IMR-90 (cell line): ENCODE results near the gene PLA2G4E. TPM values are rescaled to one million over a fixed set of nuclear protein-coding genes. Genes with fewer than 3 reads are reported as not detected.

ENCODE experiments used
- ATAC-seq: fragments of 200-7000 bp; cut with Tn5 transposase; 2 replicates; pipeline ENCODE4 v1.9.1; 2020; ENCODE audit warnings: low read depth, mild to moderate bottlenecking, moderate library complexity
- BruUV-seq: library from RNA; stranded (reverse); fragments of 400-500 nt; replicated peaks from 2 replicates; lab custom pipeline; 2021; lab: Mats Ljungman, UMichigan
- CTCF ChIA-PET: fragments of 300-600 bp; formaldehyde crosslinking; extraction: SDS; loops from one replicate; lab custom pipeline; 2021; ENCODE audit warnings: antibody characterized with exemption; lab: Yijun Ruan, JAX
- POLR2A ChIA-PET: fragments of 300-600 bp; sonication (Branson Sonifier 250); formaldehyde crosslinking; loops from one replicate; lab custom pipeline; 2022; ENCODE audit warnings: antibody characterized with exemption; ENCODE audit not compliant: unreplicated experiment; lab: Charles Lee
- DNase-seq: peaks from one replicate; pipeline ENCODE4 v3.0.0; 2013
- H2AFZ ChIP-seq: replicated peaks from 2 replicates; pipeline ENCODE3; 2013; ENCODE audit warnings: low read length, mild to moderate bottlenecking; ENCODE audit not compliant: poor library complexity
- H2AK5ac ChIP-seq: 2 replicates; pipeline ENCODE4 v1.6.1; 2013; ENCODE audit warnings: low read depth, low read length, inconsistent platforms
- H2AK9ac ChIP-seq: replicated peaks from 2 replicates; pipeline ENCODE3; 2013; ENCODE audit warnings: mild to moderate bottlenecking, low read depth, low read length, moderate library complexity; ENCODE audit not compliant: poor library complexity
- H2BK120ac ChIP-seq: 2 replicates; pipeline ENCODE4 v1.6.1; 2013; ENCODE audit warnings: low read depth, low read length, inconsistent platforms
- H2BK15ac ChIP-seq: 3 replicates; pipeline ENCODE4 v1.6.1; 2013; ENCODE audit warnings: low read depth, low read length, inconsistent platforms
- H2BK20ac ChIP-seq: 2 replicates; pipeline ENCODE4 v1.6.1; 2013; ENCODE audit warnings: low read depth, mild to moderate bottlenecking, inconsistent platforms, low read length, moderate library complexity
- H2BK5ac ChIP-seq: 2 replicates; pipeline ENCODE4 v1.6.1; 2013; ENCODE audit warnings: mild to moderate bottlenecking, low read depth, low read length, inconsistent platforms; ENCODE audit not compliant: poor library complexity, severe bottlenecking
- H3K14ac ChIP-seq: replicated peaks from 2 replicates; pipeline ENCODE4 v1.6.1; 2013; ENCODE audit warnings: low read depth, low read length, inconsistent platforms
- H3K18ac ChIP-seq: 2 replicates; pipeline ENCODE4 v1.6.1; 2013; ENCODE audit warnings: low read depth, low read length, control low read depth
- H3K23ac ChIP-seq: 2 replicates; pipeline ENCODE4 v1.6.1; 2013; ENCODE audit warnings: low read depth, low read length, inconsistent platforms
- H3K27ac ChIP-seq: 2 replicates; pipeline ENCODE4 v1.5.1; 2013; ENCODE audit warnings: mild to moderate bottlenecking, control low read depth, low read length; ENCODE audit not compliant: insufficient read depth
- H3K27me3 ChIP-seq: 2 replicates; pipeline ENCODE4 v1.6.1; 2013; ENCODE audit warnings: low read length; ENCODE audit not compliant: control insufficient read depth, insufficient read depth
- H3K36me3 ChIP-seq: 2 replicates; pipeline ENCODE4 v1.6.1; 2013; ENCODE audit warnings: low read length, mixed read lengths; ENCODE audit not compliant: control insufficient read depth, insufficient read depth
- H3K4ac ChIP-seq: 2 replicates; pipeline ENCODE4 v1.6.1; 2013; ENCODE audit warnings: low read depth, low read length, inconsistent platforms
- H3K4me1 ChIP-seq: 2 replicates; pipeline ENCODE4 v1.6.1; 2013; ENCODE audit warnings: low read length, mixed read lengths; ENCODE audit not compliant: control insufficient read depth, insufficient read depth
- H3K4me2 ChIP-seq: 2 replicates; pipeline ENCODE4 v1.6.1; 2013; ENCODE audit warnings: low read depth, mild to moderate bottlenecking, control low read depth, low read length, moderate library complexity
- H3K4me3 ChIP-seq: 2 replicates; pipeline ENCODE4 v1.5.1; 2013; ENCODE audit warnings: low read depth, mild to moderate bottlenecking, control low read depth, low read length, moderate library complexity; ENCODE audit not compliant: insufficient read depth
- H3K56ac ChIP-seq: 2 replicates; pipeline ENCODE4 v1.6.1; 2013; ENCODE audit warnings: low read length, inconsistent platforms; ENCODE audit not compliant: insufficient read depth; ENCODE audit errors: extremely low read depth
- H3K79me1 ChIP-seq, 2 experiments: 2 replicates each; pipeline ENCODE4 v1.6.1; 2013; ENCODE audit warnings: low read length in 2 of 2, inconsistent platforms in 1 of 2, low read depth in 1 of 2
- H3K9ac ChIP-seq: 2 replicates; pipeline ENCODE4 v1.6.1; 2013; ENCODE audit warnings: low read depth, low read length, control low read depth
- H3K9me1 ChIP-seq: 2 replicates; pipeline ENCODE4 v1.6.1; 2013; ENCODE audit warnings: low read length, inconsistent platforms; ENCODE audit not compliant: insufficient read depth
- H3K9me3 ChIP-seq: 2 replicates; pipeline ENCODE4 v1.6.1; 2013; ENCODE audit warnings: low read length; ENCODE audit not compliant: control insufficient read depth, insufficient read depth
- H4K20me1 ChIP-seq: 2 replicates; pipeline ENCODE4 v1.6.1; 2013; ENCODE audit warnings: low read length, inconsistent platforms; ENCODE audit not compliant: insufficient read depth
- H4K5ac ChIP-seq: 2 replicates; pipeline ENCODE4 v1.6.1; 2013; ENCODE audit warnings: mild to moderate bottlenecking, low read depth, low read length, control low read depth
- H4K8ac ChIP-seq, 2 experiments: 2 replicates each; pipeline ENCODE4 v1.6.1; 2013; ENCODE audit warnings: low read depth in 2 of 2, low read length in 2 of 2, control low read depth in 1 of 2, inconsistent platforms in 1 of 2
- H4K91ac ChIP-seq: 2 replicates; pipeline ENCODE4 v1.6.1; 2013; ENCODE audit warnings: low read depth, low read length, inconsistent platforms; ENCODE audit not compliant: insufficient read depth
- BHLHE40 ChIP-seq: fragments of 150-350 bp; IDR thresholded peaks from 2 replicates; pipeline ENCODE4 v1.6.1; 2016; ENCODE audit warnings: mild to moderate bottlenecking, low read depth, low read length
- MXI1 ChIP-seq: IDR thresholded peaks from 2 replicates; pipeline ENCODE4 v1.6.1; 2012; ENCODE audit warnings: low read depth, mild to moderate bottlenecking, low read length, moderate library complexity, borderline replicate concordance
- RCOR1 ChIP-seq: IDR thresholded peaks from 2 replicates; pipeline ENCODE4 v1.6.1; 2012; ENCODE audit warnings: mild to moderate bottlenecking, low read length, improper control_type of control experiment; ENCODE audit not compliant: insufficient replicate concordance
- SMC3 ChIP-seq: fragments of 150-350 bp; IDR thresholded peaks from 2 replicates; pipeline ENCODE4 v1.6.1; 2016; ENCODE audit warnings: low read depth, mild to moderate bottlenecking, antibody characterized with exemption, low read length, moderate library complexity
- WGBS, 2 experiments: methylation state at CpG; one replicate each; pipeline versions ENCODE4 v1.1.5 to v1.1.7; 2013; ENCODE audit warnings: missing lambda C conversion rate in 2 of 2; ENCODE audit not compliant: insufficient read length in 1 of 2; ENCODE audit errors: extremely low coverage in 2 of 2; 5-methylcytosine and 5-hydroxymethylcytosine counted together
- dilution Hi-C: fragments of 300-500 bp; cut with HindIII; formaldehyde crosslinking; loops from one replicate; pipeline ENCODE4 v1.14.3; 2018; ENCODE audit warnings: low sequenced_read_pairs; ENCODE audit not compliant: unreplicated experiment
- in situ Hi-C: fragments of 300-500 bp; cut with MboI; formaldehyde crosslinking; loops from 3 replicates; pipeline ENCODE4 v1.14.3; 2019; ENCODE audit warnings: low sequenced_read_pairs, inconsistent platforms, mixed read lengths
- intact Hi-C: fragments of 100-400 bp; cut with micrococcal nuclease; formaldehyde crosslinking; loops from 2 replicates; pipeline ENCODE4 v1.10.0; 2022
- polyA plus RNA-seq, 3 experiments: library from polyadenylated mRNA; depleted of rRNA; stranded (reverse); fragments of >200 nt; gene quantifications; 2 replicates each; pipeline ENCODE4 v1.2.3, GENCODE V29; 2012; ENCODE audit warnings: low replicate concordance in 1 of 3
- total RNA-seq: library from RNA; depleted of rRNA; stranded (reverse); fragments of >200 nt; gene quantifications from 2 replicates; pipeline ENCODE4 v1.2.3, GENCODE V29; 2012
- TF ChIP-seq, protein P1 (sequence below): fragments of 150-350 bp; IDR thresholded peaks from 2 replicates; pipeline ENCODE4 v1.6.1; 2016; ENCODE audit warnings: low read depth, mild to moderate bottlenecking, low read length, moderate library complexity, borderline replicate concordance

Gene PLA2G4E
- total and polyA plus RNA-seq, 2 of the 4 experiments (the other 2 are of a cell fraction): not detected

DNA sequence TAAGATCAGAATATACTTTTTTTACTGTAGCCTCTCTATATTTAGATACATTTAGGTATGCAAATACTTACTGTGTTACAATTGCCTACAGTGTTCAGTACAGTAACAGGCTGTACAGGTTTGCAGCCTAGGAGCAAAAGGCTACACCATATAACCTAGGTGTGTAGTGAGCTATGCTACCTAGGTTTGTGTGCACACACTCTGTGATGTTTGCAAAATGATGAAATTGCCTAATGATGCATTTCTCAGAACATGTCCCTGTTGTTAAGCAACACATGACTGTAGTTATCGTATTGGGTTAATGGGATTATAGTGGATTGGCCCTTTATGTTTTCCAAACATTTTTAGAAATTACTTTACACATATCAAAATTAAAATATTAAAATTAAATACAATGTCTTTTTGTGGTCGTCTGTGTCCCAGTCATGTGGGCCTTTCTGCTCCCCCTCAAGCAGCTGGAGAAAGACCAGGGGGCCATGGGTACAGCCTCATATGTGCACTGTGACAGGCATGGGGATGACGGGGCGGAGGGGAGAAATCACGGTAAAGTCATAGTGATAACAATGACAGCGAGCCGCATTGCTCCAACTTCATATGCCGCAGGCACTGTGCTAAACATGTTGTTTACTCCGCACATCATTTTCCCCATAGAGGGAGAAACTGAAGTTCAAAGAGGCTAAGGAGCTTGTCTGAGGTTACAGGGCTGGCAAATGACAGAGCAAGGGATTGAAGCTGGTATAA is 27.4 kb upstream of the PLA2G4E start:
- POLR2A ChIA-PET: no interaction called here
- dilution Hi-C loops: no loop called here
- no CpG with 5 or more reads among the region's 9 CpGs for WGBS, 2 experiments

More for the DNA sequence above, 27.4 kb upstream of the PLA2G4E start:
- H3K4me3 ChIP-seq: no peak overlapping the region
- in situ Hi-C loops: no loop called here
- H2BK15ac ChIP-seq: no peak overlapping the region
- no peak overlapping the region for H3K27ac ChIP-seq
- H4K5ac ChIP-seq: no peak overlapping the region
- H2BK20ac ChIP-seq: no peak overlapping the region
- H2AK9ac ChIP-seq: no peak overlapping the region
- no peak overlapping the region for H3K18ac ChIP-seq
- DNase-seq: no peak
- ATAC-seq: no peak
- H4K8ac ChIP-seq: no peak overlapping the region
- intact Hi-C loops: no loop called here
- no peak overlapping the region for H2AK5ac ChIP-seq
- H3K14ac ChIP-seq: no peak overlapping the region
- H3K4me1 ChIP-seq: no peaks in the 10 kb centered on the region
- H3K9me3 ChIP-seq: no peaks in the 10 kb centered on the region
- H3K4ac ChIP-seq: no peak overlapping the region
- H2BK5ac ChIP-seq: no peak overlapping the region
- TF ChIP-seq, protein P1, sequence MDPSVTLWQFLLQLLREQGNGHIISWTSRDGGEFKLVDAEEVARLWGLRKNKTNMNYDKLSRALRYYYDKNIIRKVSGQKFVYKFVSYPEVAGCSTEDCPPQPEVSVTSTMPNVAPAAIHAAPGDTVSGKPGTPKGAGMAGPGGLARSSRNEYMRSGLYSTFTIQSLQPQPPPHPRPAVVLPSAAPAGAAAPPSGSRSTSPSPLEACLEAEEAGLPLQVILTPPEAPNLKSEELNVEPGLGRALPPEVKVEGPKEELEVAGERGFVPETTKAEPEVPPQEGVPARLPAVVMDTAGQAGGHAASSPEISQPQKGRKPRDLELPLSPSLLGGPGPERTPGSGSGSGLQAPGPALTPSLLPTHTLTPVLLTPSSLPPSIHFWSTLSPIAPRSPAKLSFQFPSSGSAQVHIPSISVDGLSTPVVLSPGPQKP: no peak
- TF ChIP-seq MXI1 (no peak), BHLHE40 (no peak), SMC3 (no peak), RCOR1 (no peak)
- no peak overlapping the region for H2AFZ ChIP-seq
- no peak overlapping the region for H3K23ac ChIP-seq
- H3K79me1 ChIP-seq: no peaks in the 10 kb centered on the region
- no peak overlapping the region for H3K4me2 ChIP-seq
- no peak overlapping the region for H2BK120ac ChIP-seq
- no peaks in the 10 kb centered on the region for H3K9me1 ChIP-seq
- no peak overlapping the region for H4K91ac ChIP-seq
- H3K36me3 ChIP-seq: no peaks in the 10 kb centered on the region
- H4K20me1 ChIP-seq: no peaks in the 10 kb centered on the region
- no peak overlapping the region for H3K56ac ChIP-seq
- H3K27me3 ChIP-seq: peaks cover 82% of the 10 kb centered on the region
- BruUV-seq: no TSS peak
- CTCF ChIA-PET: no interaction called here
- no peak overlapping the region for H3K9ac ChIP-seq
